GM19043 (cell line): ENCODE results near the gene ENTPD6.
"Not testable (repeated sequence)": the region's sequence is repeated elsewhere in the genome, so short reads cannot be mapped to it uniquely, and the experiment has no call there.

Experiments
- ATAC-seq: cut with Tn5 transposase; IDR thresholded peaks from one replicate; pipeline ENCODE4 v1.9.1; 2021; ENCODE audit warnings: low read depth; ENCODE audit not compliant: unreplicated experiment

The ENTPD6 gene

GRCh38 chr20:25239387-25240370 lies 44.2 kb downstream of the ENTPD6 start:
- peak; percentile 83 for ATAC-seq

DNA sequence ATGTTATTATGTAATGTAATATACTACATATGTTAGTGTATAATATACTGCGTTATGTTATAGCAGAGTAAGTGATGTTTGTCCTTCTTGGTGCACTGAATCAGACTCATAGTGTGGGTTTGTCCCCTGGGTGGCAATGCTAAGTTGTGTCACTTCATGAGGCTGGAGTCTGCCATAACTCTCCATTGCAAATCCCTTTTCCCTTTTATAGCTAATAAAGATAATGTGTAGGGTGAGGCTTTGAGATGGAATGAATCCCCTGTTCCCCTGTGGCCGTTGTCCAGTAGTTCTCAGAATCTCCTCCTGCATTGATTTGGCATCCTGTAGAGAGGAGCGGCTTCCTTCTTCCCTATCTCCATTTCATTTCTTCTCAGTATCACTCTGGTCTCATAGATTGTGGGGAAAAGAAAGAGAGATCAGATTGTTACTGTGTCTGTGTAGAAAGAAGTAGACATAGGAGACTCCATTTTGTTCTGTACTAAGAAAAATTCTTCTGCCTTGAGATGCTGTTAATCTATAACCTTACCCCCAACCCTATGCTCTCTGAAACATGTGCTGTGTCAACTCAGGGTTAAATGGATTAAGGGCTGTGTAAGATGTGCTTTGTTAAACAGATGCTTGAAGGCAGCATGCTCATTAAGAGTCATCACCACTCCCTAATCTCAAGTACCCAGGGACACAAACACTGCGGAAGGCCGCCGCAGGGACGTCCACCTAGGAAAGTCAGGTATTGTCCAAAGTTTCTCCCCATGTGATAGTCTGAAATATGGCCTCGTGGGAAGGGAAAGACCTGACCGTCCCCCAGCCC lies 45.5 kb downstream of the ENTPD6 start:
- ATAC-seq: not testable (repeated sequence)

DNA sequence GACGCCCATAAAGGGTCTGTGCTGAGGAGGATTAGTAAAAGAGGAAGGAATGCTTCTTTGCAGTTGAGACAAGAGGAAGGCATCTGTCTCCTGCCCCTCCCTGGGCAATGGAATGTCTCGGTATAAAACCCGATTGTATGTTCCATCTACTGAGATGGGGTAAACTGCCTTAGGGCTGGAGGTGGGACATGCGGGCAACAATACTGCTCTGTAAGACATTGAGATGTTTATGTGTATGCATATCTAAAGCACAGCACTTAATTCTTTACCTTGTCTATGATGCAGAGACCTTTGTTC lies 46.1 kb downstream of the ENTPD6 start:
- not testable (repeated sequence) for ATAC-seq

DNA sequence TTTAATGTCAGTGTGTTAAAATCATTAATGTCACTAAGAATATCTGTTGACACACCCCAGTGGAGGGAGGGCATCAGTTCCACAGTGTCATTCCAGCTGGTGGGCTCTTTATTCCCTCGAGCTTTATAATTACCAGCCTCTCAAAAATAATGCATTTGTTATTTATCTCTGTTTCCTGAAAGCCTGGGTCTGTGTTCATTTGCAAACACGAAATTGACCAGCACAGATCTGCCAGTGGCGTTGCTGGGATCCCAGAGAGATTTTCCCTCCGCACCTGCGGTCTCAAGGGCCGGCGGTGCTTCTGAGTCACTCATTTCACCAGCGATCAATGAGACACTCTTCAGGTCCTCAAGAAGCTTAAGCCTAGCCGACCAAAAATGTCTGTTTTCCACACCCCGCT lies 46.7 kb downstream of the ENTPD6 start:
- no peak for ATAC-seq

GRCh38 chr20:25243416-25243979 lies 48.0 kb downstream of the ENTPD6 start:
- no peak for ATAC-seq

GRCh38 chr20:25244976-25245375 lies 49.5 kb downstream of the ENTPD6 start:
- no peak for ATAC-seq

DNA sequence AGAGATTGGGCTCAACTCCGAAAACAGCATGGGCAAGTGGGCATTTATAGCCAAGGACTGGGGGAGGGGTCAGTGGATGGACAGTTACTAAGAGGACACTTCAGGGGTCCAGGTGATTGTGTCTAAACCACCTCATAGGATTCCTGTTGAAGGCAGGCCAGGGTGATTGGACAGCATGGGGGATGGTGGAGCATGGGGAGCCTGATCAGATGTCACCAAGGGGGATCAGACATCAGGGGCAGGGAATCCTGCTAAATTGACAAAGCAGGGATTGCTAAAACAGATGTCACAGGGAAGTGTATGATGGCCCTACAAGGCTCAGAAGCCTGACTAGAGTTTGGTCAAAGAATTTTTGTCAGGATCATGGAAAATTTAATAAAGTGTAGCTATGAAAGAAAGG lies 49.9 kb downstream of the ENTPD6 start:
- ATAC-seq: no peak

DNA sequence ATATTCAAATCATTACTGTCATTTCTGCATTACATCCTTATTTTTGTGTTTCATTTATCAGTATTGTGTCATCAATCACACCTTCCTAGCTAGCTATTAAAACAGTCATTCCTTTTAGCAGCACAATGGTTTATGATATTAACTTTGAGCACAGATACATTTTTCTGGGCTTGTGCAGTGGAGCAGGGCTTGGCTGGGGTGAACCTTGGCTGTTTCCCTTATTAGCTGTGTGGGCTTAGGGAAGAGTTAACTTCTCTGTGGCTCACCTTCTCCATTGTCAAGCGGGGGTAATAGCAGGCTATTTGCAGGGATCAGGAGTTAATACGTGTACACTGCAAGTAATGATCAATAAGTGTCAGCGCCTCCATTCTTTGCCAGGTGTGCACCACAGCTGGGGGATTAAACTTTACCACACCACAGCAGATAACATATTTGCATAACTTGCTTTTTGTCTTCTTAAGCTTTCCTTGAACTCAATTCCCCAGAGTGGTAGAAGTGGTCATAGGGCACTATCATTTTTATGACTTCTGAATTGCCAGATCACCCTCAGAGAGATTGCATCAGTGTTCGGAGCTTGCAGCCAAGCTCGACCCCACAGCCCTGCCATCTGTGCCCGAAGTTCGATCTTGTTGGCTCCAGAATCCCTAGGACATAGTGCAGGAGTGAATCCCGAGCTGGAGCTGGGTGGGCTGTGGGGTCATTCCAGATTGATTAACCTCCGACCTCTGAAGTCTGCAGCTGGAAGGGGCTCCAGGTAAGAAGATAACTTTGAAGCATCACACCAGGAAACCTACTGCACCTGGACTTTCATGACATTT lies 50.9 kb downstream of the ENTPD6 start:
- no peak for ATAC-seq

DNA sequence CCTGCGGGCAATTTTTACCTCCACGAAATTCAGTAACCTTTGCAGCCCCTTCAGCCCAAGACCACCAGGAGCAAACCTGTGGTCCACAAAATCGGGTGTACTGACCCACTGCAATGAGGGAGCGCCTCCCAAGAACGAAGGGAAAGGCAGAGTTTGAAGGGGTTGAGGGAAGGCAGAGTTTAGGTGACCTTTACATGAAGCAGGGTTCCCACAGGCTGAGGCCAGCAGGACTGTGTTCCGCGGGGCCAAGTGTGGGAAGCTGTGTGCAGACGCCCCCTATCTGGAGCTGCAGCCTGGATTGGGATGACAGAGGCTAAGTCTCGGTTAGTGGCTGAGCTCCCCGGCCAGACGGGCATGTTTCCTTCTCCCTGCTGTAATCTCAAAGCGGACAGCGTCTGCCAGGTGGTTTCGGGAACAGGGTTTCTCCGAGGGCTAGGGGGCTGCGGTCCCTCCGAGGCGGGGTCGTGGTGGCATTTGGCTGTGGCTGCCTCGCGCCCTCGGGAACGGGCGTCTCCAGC lies 51.5 kb downstream of the ENTPD6 start:
- no peak for ATAC-seq

GRCh38 chr20:25247518-25247955 lies 52.0 kb downstream of the ENTPD6 start:
- peak; percentile 25 for ATAC-seq

DNA sequence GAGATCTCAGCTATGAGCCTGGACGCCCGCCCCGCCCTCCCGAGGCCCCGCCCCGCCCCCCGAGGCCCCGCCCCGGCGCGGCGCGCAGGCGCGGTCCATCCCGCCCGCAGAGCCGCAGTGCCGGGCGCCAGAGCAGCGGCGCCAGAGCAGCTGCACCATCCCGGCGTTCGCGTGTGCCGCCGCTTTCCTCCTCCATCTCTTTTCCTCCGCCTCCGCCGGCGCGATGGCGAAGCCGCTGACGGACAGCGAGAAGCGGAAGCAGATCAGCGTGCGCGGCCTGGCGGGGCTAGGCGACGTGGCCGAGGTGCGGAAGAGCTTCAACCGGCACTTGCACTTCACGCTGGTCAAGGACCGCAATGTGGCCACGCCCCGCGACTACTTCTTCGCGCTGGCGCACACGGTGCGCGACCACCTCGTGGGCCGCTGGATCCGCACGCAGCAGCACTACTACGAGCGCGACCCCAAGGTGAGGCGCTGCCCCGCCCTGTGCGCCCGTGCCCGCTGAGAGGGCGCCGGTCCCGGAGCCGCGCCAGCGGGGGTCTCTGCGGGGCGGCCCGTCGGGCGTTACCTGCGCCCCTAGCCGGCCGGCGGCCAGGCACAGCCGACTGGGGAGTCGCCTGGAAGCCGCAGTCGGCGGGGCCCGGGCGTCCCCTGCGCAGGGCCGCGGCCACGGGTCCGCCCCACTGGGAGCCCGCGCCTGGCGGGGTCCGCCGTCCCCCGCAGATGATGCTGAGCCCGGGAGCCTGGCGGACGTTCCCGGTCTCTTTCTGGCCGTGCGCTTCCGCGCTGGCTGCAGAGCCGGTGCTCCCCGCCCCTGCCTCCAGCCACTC lies 52.7 kb downstream of the ENTPD6 start, which contains the start of gene PYGB:
TSS of gene PYGB (plus strand) at position 130 of the 830 bp plus-strand sequence. CDS start at position 224, 94 bp downstream.
- ATAC-seq: peak; percentile 54

DNA sequence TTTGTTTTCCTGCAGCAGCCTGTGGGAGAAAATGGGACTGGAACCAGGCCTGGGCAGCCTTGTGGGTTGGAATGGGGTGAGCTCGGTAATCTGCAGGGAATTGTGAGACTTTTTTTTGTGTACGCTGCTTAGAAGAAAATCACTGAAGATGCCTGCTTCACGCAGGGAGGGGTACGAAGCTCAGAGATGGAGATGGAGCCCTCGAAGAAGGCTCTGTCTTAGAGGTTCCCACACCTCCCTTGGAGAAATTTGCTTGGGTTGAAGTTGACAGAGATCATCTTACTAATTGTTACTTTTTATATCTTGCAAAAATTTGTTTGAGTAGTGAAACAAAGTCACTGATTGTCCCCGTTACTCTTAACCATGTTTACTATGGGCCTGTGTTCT lies 53.3 kb downstream of the ENTPD6 start:
- ATAC-seq: no peak

GRCh38 chr20:25249198-25249931 lies 53.9 kb downstream of the ENTPD6 start:
- no peak for ATAC-seq

DNA sequence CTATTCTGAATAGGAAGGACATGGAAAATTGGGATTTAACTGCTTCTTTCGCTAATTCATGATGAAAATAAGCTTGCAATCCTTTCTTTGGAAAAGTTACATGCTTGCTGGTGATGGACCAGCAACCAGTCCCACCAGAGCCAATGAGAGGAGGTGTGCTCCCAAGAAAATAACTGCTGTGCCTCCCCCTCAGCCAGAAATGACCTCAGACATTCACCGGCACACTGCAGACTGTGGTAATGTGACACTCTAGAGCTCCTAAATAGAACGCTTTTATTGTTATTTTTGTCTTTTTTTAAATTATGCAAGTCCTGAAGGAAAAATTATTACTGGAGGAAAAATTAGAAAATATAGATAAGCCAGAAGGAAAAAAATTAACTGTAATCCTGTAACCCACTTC lies 55.0 kb downstream of the ENTPD6 start:
- ATAC-seq: no peak

DNA sequence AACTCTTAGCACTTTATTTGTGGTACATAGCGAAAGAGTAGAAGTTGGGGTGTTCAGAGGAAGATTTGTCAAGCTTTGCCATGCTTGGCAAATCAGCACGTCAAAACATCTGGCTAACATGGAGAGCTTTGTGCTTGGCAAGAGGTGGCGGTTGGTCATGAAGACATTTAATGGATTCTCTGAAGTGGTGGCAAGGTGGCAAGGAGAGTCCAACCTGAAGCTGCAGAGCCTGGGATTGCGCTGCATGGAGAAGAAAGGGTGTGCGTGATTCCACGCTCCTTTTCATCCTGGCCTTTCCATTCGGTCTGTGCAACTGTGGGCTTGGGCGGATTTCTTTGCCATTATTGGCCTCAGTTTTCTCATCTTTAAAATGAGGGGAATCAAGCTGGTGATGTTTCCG lies 55.5 kb downstream of the ENTPD6 start:
- no peak for ATAC-seq

DNA sequence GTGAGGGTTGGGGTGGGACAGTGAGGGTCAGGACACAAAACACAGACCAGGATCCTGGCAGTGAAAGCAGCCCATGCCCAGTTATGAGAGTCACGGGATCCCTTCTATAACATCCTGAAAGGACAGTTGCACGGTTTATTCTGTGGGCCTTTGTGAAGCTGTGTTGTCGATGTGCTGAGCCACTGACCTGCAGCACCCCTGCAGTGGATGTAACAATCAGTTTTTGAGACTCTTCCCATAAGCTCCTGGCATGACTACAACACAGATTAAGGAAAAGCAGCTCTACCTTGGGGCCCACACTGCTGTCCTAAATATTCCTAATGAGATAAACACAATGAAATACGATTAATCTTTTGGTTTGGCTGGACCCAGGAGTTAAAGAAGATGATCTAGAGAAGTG lies 56.0 kb downstream of the ENTPD6 start:
- ATAC-seq: no peak

DNA sequence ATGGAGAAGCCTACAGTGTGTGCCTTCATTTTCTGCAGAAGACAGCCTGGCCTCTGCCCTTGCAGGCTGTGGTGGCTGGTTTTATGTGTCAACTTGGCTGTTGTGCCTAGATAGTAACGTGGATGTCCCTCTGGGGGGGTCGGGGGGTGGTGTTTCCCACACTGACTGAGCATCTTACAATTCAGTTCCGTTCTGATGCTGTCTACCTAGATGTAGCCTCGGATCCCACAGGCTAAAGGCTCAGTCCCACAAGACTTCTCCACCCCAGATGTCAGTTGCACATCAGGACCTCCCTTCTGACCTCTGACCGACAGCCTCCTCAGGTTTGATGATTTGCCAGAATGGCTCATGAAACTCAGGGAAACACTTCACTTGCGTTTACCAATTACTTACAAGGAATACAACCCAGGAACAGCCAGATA lies 56.7 kb downstream of the ENTPD6 start:
- ATAC-seq: no peak

GRCh38 chr20:25252686-25253421 lies 57.3 kb downstream of the ENTPD6 start:
- ATAC-seq: no peak
